ENCODE data around the gene HOXB6.

DNA sequence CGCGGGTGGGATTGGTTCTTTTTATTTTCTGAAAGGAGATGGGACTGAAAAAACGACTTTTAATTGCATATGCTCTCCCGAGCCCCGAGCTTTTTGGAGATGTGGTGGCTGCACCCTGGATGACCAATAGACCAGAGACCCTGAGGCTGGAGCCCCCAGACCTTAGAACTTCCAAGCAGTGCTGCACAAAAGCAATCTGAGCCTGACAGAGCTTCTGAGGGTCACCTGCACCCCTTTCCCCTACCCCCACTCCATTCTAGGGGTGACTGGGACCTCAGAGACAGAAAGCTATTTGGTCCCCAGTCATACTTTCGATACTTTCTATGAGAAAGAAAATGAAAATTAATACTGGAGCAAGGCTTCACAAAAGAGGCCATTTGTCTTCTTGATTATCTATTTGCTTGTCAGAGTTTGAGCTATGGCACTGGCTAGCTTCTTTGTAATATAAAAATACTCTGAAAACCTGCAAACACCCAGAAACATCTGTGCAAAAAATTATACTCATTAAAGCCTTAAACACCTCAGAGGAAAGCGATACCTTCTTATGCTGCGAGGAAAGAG, 30.2 kb downstream of the HOXB6 start:
- TF ChIP-seq CTCF (IDR thresholded peaks at IDR 0.05) (no peak), POLR2AphosphoS5 (IDR thresholded peaks at IDR 0.05; ENCODE audit: low read depth, low read length) (no peak; the same call in 1 of the 2 replicates), REST (IDR thresholded peaks at IDR 0.05; ENCODE audit: insufficient read depth in 1 of 2, low read depth in 2 of 2, low read length in 1 of 2) (no peak), TCF7L2 (IDR thresholded peaks at IDR 0.05; ENCODE audit: low read depth, low read length) (no peak), SIN3A (IDR thresholded peaks at IDR 0.05; ENCODE audit: borderline replicate concordance, insufficient read depth, low read depth, low read length) (0 out of 2 replicates have a peak, but pooled peaks have one; percentile 69)
